NCI-H2227 treated with DMSO at 0.1 percent for 48 hours (cell line): Measurements from ENCODE around the gene FRY.

Experiments
- DNase-seq: peaks from one replicate; lab custom pipeline; 2025; lab: John Stamatoyannopoulos, UW

Gene FRY

DNA sequence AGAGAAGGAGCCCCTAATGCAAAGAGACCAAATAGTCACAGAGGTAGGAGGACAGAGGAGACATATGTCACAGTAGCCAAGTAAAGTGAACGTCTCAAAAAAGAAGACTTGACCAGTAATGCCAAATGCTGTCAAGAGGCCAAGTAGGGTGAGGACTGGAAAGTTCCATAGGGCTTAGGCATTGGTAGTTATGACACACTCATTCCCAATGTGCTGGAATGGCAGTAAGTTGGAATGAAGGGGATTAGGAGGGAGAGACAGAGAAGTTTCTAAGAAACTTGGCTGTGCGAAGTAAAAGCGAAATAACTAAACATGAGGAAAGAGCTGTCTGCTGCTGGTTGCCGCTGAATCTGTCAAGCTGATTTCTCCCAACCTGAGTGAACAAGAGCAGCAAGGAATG is 14.9 kb upstream of the FRY start:
- DNase-seq, result no peak

DNA sequence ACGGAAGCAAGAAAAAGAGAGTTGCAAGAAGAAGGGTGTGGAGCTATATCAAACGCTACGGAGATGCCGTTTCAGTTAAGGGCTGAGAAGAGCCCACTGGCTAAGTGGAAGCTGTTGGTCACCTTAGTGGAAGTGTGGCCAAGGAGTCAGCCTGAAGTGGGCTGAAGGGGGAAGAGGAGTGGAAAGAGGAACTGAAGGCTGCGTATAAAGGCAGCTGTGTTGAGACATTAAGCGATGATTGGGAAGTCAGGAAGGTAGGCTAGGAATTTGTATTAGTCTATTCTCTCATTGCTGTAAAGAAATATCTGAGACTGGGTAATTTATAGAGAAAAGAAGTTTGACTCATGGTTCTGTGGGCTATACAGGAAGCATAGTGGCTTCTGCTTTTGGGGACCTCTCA is 14.1 kb upstream of the FRY start:
- DNase-seq, result no peak

DNA sequence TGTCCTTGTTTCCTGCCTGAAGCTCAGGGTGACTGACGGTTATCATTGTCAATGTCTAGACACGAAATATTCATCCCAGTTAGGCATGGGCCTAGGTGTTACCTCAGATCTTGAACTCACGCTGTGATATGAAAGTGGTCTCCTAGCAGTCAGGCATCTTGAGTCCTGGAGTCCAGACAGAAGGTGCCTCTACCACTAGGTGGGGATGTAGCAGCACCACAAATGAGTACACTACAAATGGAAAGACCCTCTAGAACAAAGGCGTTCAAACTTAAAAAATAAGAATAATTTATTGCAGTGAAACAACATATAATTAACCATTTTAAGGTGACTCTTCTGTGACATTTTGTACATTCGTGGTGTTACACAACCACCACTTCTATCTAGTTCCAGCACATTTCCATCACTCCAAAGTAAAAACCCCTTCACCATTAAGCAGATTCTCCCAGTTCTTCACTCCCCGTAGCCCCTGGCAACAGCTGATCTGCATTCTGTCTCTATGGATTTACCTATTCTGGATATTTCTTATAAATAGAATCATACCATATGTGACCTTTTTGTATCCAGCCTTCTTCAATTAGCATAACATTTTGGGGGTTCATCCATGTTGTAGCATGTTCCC is 11.9 kb upstream of the FRY start:
- DNase-seq, result peak; percentile 10

DNA sequence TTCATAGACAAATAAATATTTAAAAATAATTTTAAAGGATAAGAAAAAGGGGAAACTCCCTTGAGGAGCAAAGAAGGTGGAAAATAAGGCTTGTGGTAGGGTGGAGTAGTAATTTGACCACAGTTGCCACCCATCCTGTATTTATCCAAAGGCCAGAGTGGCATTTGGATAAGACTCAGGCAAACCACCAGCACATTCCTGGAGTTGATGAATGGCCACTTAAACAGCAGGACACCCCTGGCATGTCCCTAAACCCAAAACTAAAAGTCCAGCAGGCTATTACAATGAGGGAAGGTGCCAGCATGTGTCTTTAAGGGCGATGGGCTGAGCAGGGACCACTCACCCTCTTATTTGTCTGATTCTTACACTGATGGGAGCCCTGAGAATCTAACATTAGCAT is 9.8 kb upstream of the FRY start:
- no peak for DNase-seq

DNA sequence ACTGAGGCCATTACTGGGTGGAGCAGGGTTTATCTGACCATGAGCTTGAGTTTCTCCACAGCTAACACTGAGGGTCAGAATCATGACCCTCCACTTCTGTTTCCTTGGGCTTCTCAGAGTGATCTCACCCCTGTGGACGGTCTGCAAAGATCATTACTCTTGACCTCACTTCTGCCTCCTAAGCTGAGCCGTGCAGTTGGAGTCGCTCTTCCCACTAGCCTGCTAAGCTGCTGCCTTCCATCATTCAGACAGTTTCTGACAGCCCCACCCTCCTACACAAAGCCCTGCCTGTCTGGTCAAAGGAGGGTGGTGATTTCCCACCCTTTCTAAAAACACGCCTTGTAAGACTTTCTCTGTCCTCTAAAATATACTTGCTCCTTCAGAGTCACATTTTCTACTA is 9.3 kb upstream of the FRY start:
- no peak for DNase-seq

DNA sequence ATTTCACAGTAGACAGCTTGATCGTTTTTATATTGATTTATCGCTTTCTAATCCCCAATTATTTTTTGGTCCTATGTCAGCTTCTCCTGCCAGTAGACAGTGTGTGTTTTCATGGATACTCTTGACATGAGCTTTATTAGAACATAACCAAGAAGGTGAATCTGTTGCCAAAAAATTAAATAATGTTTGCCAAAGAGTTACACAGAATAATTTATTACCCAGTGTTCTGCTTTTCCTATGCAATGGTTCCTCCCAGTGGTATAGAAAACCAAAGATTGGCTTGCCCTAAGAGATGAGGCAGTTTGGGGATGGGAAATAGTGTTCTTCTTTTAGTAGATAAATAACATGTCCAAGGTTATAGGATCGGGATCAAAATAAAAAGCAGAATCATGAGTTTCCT is 8.5 kb upstream of the FRY start:
- no peak for DNase-seq

DNA sequence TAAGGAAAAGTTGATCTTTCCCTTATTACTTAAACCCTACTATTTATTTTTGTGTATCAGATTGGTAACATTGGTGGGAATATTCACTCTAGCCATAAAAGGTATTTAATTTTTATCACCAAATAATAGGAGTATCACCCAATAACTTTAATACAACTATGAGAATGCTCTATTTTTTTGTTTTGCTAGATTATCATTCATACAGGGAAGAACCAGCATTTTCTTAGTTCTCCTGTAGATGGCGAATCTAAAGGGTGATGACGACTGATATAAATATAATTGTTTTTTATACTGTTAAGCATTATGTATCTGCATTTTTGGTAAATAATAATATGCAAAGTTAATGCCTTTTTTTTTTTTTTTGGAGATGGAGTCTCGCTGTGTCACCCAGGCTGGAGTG is 7.9 kb upstream of the FRY start:
- no peak for DNase-seq

DNA sequence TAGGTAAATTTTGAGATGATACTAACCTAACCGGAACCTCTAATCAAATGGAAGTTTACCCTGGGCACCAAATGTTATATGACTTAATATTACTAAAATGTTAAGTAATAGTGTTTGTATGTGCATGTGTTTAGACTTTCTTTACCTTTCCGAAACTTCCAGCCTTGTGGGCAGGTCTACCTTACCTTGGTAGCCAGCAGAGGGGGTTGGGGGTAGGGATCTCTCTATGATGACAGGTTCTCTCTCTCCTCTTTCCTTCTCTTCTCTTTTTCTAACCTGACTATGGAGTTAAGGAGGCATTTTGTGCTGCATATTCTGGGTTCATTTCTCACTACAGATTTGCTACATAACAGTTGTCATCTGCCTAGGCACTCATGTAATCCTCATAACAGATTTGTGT is 6.8 kb upstream of the FRY start:
- DNase-seq, result no peak

DNA sequence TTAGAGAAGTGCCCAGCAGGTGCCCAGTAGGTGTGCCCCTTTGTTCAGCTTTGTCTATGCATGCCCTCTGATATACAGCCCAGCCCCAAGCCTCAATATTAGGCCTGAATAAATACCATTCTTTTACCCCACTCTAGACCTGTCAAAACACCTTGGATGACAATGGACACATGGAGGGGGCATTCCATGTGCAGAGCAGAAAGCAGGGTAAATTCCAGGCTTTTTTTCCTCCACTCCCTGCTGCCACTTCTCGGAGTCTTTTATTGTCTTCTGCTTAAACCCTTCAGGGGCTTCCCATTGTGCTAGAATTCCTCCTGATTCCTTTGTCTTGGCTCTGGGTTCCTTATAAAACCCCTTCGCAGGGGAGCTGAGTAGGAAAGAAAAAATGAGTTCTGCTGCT is 5.8 kb upstream of the FRY start:
- DNase-seq, result peak; percentile 6

DNA sequence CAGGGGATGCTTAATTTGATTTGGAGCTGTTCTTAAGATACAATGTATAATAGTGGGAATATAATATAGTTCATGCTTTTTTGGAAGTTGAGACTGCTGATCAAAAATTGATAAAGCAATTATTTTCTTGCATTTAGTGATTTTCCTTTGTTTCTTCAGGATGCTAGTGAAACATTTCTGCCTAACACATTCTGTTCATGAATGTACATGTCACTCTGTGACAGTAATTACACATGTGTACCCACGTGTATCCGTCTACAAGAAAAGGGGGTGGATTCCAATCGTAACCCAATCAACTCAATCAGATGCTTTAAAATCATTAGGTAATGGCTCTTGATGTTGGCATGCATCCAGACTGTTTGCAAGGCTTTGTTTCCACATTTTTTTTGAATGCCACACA is 5.0 kb upstream of the FRY start:
- DNase-seq, result no peak

DNA sequence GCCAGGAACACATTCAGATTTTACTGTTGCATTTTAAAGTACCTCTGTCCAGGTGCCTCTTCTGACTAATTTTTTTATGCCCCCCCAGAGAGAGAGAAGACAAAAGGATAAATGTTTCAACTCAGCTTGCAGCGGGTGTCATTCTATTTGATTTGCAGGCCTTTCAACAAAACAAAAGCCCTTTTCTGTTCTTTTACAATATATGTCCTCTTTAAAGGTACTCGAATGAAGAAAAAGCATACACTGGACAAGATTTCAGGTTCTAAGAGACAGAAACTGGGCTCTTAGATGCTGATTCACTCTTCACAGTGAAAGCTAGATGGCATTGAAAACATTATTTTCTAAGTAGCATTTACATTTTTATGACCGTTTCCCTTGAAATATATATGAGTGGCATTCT is 2.9 kb upstream of the FRY start:
- no peak for DNase-seq

DNA sequence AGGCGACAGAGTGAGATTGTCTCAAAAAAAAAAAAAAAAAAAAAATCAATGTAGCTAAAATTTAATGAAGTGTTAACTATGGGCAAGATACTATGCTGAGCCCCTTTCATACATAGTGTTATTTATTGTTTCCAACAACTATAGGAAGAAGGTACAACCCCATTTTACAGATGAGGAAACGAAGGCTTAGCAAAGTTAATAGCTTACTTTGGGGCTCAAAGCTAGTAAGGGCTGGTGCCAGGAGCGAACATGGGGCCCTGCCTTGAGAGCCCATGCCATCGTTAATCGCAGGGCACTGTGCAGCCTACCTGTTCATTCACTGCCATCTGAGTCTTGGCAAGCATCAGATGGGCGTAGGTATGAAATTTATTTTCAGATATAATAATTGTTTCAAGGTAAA is 1.9 kb upstream of the FRY start:
- no peak for DNase-seq

DNA sequence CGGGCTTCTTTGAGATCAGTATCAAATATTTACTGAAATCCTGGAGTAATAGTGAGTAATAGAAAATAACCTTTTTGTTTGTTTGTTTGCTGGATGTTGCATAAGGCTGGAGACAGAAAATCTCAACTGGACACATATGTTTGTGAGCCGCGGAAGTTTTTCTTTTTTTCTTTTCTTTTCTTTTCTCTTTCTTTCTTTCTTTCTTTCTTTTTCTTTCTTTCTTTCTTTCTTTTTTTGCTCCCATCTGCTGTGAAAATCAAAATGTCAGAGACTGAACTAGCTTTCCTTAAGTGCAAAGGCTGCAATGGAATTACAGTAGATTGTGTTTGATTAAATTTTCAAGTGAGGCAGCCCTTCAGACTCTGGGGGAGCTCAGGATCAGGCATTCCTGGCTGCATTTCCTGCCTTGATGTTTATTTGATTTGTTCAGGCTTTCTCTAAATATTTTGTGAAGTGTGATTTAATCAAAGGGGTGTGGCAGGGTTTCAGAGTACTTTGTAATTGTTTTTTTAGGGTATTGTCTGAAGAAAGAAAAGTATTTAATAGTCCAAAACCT is 319 bp downstream of the FRY start:
- no peak for DNase-seq

DNA sequence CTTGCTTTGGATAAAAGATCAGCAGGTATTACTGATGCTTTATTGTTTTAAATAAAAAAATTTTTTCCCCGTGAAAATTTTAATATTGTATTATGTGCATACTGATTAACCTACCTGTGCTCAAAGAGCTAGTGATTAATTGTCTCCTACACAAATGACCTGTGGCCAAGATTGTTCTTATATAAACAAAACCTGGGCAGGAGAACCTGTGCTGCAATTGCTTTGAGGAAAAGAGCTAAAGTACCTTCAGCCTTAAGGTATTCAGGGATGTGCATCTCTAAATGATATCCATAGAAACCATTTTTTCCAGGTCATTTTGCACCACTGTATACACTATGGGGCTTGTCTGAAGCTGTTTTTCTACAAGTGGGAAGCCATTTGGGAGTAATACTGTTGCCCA is 1.2 kb downstream of the FRY start:
- no peak for DNase-seq

DNA sequence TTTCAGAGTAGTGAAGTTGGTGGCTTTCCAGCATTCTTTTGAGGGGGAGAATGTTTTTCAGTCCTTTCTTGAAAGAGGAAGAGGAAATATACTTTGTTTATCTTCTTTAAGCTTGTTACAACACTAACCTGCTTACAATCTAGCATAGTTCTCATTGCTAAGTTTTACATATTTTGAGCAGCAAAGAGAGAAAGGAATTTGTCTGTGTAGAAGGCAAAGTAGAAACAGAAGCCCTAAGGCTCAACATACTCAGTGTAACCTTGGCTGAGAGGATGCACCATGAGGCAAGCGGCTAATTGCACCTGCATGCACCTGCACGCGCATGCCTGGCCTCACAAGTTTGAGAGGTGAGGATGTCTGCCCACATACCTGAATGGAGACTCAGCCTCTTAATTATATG is 2.2 kb downstream of the FRY start:
- DNase-seq, result no peak

DNA sequence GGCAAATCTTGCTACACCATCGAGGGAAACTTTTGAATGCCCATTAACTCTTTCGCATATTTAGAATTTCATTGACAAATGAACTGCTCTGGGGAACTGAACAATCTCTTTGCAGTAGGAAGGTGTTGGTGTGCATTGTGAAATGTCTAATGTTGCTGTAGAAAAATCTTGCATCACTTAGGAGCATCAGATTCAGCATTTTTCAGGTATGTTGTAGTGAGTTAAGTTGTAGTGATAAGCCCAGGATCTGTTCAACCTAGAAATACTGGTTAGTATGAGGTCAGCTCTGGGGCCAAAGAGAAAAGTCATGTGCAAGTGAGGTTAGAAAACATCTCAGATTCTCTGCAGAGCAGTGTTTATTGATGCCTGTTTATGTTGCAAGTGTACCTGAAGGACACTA is 4.1 kb downstream of the FRY start:
- no peak for DNase-seq

DNA sequence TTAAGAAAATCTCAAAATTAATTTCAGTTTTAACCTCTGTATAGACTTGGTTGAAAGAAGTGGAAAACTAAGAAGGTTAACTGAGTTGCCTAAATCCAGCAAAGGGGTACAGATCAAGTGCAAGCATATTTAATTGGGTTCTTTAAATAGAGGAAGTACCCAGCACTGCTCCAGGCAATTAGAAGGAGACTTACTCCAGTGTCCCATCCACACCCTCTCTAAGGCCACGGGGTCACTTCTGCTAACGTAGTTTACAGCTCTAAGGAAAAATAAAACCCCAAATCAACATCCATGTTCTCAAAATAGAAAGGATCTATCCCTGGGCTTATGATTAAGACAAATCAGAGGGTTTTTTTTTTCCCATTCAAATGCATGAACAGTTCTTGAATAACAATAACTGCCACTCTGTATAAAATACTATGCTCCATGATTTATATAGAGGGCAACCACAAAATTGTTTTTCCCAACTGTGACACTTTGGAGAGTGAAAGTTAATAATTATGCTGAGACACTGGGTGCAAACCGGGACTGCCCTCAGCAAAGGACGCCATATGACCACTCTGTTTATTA is 4.6 kb downstream of the FRY start:
- no peak for DNase-seq

DNA sequence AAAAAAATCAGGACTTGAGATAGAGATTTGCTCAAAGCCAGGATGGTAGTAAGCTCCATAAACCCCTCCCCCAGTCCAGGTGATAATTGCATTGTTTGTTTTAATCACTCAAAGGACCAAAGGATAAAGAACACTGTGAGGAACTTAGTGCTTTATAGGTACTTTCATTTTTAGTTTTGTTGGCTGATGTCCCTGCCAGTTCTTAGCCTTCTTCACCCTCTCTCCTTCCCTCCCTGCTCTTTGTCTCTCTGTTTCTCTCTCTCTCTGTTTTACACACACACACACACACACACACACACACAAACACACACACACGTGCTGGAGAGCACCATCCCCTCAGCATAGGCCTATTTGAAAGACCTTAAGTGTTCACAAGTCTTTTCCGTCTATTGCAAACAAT is 5.2 kb downstream of the FRY start:
- no peak for DNase-seq

DNA sequence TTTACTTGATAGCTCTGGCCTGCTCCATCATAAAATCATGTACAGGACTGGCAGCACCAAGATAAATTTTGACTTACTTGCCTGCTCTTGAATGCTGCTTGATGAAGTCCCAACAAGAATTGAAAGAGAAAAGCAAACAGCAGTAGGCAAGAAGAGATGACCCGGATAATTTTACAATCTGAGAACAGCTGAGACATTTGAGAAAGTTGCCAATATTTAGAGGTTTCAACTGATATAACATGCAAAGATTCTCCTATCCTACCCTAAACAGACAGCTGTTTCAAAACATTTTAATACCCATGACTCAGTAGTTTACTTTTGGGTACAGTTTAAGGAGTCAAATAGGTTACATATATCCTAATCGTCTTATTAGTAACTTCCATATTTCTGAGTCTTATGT is 5.9 kb downstream of the FRY start:
- no peak for DNase-seq

DNA sequence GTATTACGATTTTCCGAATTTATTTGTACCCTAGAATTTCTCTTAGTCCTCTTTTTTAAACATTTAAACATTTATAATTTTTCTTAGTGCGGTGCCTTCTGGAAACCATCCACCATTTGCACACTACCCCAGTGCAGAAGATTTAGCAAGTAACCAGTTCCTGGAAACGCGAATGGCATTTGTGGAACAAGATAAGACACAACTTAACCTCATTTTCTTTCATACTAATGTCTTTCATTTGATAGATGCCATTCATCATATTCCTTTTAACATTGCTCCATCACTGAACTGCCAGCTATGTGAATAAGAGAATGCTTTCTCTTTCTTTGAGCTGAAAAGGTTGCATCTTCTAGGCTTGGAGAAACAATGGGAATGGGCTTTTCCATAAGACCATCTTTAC is 6.8 kb downstream of the FRY start:
- DNase-seq, result no peak

DNA sequence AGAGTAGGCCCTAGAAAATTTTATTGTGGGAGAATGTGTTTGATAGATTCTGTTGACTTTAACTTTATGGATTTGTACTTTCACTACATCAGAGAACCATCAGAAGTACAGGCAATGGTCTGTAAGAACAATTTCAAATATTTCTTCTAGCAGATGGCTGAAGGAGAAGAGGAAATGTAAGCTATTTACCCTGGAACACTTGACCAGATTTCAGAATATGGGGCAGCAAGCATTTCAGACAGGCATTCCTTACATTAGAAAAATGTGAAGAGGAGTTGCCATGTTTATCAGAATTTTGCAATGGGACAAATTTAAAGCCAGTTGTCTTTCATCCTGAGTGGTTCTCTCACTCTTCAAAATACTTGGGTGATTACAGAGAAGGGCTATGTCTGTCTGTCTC is 7.5 kb downstream of the FRY start:
- no peak for DNase-seq

DNA sequence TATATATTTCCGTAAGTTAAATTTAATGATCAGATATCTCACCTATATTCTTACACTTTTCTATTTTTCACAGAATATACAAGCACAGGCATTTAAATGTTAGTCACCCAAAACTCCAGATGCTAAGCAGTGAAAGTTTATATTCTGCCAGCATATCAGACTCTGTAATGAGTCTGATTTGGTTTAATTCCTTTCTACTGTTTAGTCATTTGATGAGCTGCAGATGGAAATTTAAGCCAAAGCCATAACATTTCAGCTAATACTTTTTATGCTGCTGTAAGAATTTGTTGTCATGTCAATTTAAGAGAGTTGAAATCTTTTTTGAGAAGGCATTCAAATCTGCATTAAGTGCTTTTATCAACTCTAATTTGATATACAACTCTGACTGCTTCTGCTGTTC is 8.0 kb downstream of the FRY start:
- DNase-seq, result no peak

DNA sequence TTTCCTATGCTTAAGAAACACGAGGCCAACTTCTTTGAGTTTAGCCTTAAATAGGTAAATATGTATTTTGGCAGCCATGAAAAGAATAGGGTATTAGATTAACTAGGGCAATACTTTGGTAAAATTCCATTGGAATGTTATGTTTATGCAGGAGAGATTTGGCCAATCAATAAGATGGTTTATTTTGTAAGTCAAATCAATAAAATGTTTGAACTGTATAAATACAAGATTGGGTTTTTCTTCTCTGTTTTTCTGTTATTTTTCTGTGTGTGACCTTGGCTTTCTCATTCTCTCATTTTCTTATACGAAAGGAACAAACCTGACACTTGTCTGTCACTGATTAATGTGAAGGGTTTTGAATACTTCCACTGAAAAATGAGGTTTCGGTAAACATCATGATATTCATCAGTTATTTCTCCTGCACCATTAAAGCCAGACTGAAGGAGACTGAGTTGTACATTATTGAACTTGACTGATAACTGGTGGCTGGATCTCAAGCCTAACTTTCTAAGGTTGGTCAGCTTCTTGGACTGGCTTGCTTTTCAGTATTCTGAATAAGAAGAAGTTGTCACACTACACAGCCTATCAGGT is 8.6 kb downstream of the FRY start:
- DNase-seq, result no peak

DNA sequence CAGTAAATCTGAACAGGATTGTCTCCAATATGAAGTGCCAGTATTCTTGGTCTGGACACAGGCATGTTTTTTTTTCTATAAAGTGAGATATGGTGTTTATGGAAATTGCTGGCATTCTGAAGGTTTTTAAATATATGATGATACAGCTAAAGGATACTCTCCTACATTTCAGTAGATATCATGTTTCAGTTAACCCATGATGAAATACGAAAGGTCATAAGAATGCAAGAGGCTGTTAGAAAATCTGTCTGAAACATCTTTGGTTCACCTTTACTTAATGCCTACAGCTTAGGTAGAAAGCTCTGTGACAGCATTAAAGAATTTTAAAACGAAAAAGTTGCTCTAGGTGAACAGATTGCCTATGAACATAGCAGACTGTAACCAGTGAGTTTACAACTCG is 9.1 kb downstream of the FRY start:
- no peak for DNase-seq
